GM12892 (cell line): Measurements from ENCODE around the gene UBE2E1.

ENCODE experiments used
- POLR2A ChIP-seq: IDR thresholded peaks from 2 replicates; pipeline ENCODE4 v1.6.1; 2011; ENCODE audit warnings: low read depth, low read length, control low read depth
- POLR2AphosphoS5 ChIP-seq: IDR thresholded peaks from 2 replicates; pipeline ENCODE4 v1.6.1; 2011; ENCODE audit warnings: low read depth, low read length, control low read depth
- TAF1 ChIP-seq: IDR thresholded peaks from 2 replicates; pipeline ENCODE4 v1.6.1; 2011; ENCODE audit warnings: low read depth, mild to moderate bottlenecking, control low read depth, low read length, borderline replicate concordance

DNA sequence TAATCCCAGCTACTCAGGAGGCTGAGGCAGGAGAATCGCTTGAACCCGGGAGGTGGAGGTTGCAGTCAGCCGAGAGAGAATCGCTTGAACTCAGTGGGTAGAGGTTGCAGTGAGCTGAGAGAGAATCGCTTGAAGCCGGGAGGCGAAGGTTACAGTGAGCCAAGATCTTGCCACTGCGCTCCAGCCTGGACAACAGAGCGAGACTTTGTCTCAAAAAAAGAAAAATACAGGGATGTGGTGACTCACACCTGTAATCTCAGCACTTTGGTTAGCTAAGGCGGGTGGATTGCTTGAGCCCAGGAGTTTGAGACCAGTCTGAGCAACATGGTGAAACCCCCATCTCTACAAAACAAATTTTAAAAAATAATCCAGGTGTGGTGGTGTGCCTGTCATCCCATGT, 26.8 kb downstream of the UBE2E1 start:
- no peak for TF ChIP-seq POLR2A
- TF ChIP-seq POLR2AphosphoS5, result no peak
- TF ChIP-seq TAF1, result no peak
